Endothelial cell of umbilical vein (primary cell): ENCODE data around the gene POLR3GL.

Source experiments
- CTCF ChIP-seq, 2 donors: IDR thresholded peaks; 1 replicate in 1 of 2; 2 replicates in 1 of 2; pipeline ENCODE4 v1.5.1; 2011; ENCODE audit warnings: low read length in 2 of 2, mild to moderate bottlenecking in 2 of 2, moderate library complexity in 2 of 2, control low read depth in 1 of 2, inconsistent platforms in 1 of 2, low read depth in 1 of 2; ENCODE audit not compliant: insufficient read depth in 1 of 2; ENCODE audit errors: extremely low read depth in 1 of 2
- EZH2 ChIP-seq: IDR thresholded peaks from 2 replicates; pipeline ENCODE4 v1.6.1; 2012; ENCODE audit warnings: borderline replicate concordance, low read depth, mild to moderate bottlenecking, moderate library complexity, low read length, inconsistent platforms; ENCODE audit not compliant: severe bottlenecking
- GATA2 ChIP-seq: IDR thresholded peaks from 2 replicates; pipeline ENCODE4 v1.7.0; 2011; ENCODE audit warnings: low read depth, mild to moderate bottlenecking, moderate library complexity, mixed read lengths, low read length; ENCODE audit not compliant: insufficient read length, insufficient read depth
- JUN ChIP-seq: IDR thresholded peaks from 2 replicates; pipeline ENCODE4 v1.6.1; 2011; ENCODE audit warnings: borderline replicate concordance, low read depth; ENCODE audit not compliant: insufficient read length, insufficient read depth
- MAX ChIP-seq: IDR thresholded peaks from 2 replicates; pipeline ENCODE4 v1.6.1; 2011; ENCODE audit not compliant: insufficient read depth, insufficient read length
- MYC ChIP-seq: IDR thresholded peaks from one replicate; pipeline ENCODE4 v1.6.1; 2011; ENCODE audit warnings: mild to moderate bottlenecking, low read depth, low read length
- POLR2A ChIP-seq: IDR thresholded peaks from 2 replicates; pipeline ENCODE4 v1.6.1; 2012; ENCODE audit warnings: low read depth, mild to moderate bottlenecking, control low read depth, low read length
- POLR2AphosphoS5 ChIP-seq: IDR thresholded peaks from 2 replicates; pipeline ENCODE4 v1.6.1; 2012; ENCODE audit warnings: low read depth, mild to moderate bottlenecking, control low read depth, low read length, moderate library complexity; ENCODE audit not compliant: insufficient read depth

GRCh38 chr1:145936247-145936646 is 28.2 kb upstream of the POLR3GL start:
- TF ChIP-seq POLR2AphosphoS5 (no peak), CTCF (IDR thresholded peaks at IDR 0.05; ENCODE audit: extremely low read depth in 1 of 2, insufficient read depth in 1 of 2, low read depth in 1 of 2, low read length in 2 of 2) (no peak), POLR2A (no peak), JUN (no peak), MAX (no peak), EZH2 (no peak), GATA2 (no peak), MYC (no peak)
